Astrocyte of the hippocampus (primary cell): ENCODE results near the gene TANGO2.

Experiments
- DNase-seq: peaks from one replicate; pipeline ENCODE4 v3.0.0; 2011; ENCODE audit warnings: low read depth, low spot score

The TANGO2 gene

DNA sequence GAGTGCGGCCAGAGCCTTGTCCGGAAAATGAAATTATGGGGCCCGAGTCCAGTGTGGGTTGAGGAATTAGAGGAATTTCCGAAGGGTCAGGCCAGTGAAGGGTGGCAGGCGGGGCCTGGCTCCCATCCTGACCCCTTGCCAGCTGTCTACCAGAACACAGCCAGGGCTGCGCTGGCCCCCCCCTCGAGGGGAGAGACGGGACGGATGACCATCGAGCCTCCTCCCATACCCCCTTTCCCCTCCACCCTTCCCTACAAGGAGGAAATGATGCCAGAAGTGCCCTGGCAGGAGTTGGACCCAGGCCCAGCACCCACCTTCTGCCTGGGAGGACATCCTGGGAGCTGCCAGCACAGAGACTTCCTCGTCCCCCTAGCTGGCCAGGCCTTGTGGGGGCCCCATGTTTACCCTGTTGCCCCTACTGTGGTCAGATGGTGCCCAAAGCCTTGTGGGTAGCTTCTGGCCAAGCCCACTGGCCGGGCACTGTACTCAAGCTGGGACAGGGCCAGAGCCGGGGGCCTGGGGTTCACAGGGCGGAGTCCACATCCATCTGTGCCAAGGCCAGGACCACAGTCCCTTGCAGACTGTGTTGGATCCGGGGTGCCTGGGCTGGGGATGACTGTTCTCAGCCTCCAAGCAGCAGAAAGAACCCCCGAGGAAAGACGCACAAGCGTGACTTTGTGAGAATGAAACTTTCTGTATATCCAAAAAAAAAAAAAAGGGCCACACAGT is 25.1 kb upstream of the TANGO2 start:
- peak; percentile 52 for DNase-seq

DNA sequence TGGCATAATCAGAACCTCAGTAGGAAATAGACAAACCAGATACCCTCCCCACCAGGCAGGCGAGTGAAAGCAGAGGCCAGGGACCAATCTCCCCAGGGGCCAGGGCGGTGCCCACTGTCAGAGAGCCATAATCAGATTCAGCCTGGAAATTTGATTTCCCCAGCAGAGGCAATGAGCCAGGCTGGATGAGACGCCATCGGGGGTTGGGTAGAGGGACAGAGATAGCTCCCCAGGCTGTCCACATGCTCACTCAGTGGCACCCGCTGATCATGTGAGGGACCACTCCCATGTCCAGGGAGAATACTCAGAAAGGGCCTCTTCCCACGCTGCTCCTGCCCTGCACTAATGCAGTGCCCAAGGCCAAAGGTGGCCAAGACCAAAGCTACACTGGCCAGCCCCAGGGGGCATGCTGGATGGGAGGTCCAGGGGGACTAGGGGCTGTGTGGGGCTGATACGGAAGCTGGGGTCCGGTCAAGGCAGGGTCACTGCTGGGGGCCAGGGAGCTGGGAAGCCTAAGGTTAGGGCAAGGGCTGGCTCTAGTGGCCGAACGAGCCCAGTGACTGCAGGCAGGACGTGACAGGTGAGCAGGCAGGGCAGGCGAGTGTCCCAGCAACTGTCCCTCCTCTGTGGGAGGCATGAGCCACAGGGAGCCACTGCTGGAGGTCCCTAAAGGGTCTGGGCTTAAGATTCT is 24.1 kb upstream of the TANGO2 start:
- no peak for DNase-seq

DNA sequence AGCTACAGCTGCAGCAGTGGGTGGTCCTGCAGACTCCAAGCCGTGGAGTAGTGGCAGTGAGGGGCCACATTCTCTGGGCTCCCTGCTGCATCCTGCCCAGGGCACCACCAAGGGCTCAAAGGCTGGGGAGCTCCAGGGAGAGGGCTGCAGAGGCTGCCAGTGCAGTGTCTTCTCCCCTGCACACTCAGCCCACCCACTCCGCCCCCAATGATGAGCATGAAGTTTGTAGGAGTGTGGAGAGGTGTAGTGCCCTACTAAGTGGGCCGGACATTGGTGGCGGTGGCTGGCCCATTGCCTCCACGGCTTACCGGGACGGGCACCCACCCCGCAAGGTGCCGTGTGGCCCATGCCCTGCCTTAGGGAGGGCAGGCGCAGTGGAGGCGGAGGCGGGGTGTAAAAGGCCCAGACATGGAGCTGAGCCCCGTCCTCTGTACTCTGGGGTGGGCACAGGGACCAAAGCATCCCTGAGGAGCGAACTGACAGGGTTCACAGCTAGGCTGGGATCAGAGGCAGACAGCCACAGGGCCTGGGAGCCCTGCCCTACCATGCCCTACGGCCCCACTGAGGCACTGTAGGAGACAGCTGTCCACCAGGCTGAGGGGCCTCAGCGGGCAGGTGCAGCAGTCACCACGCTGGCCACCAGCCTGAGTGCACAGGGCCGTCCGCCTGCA is 23.2 kb upstream of the TANGO2 start:
- no peak for DNase-seq

DNA sequence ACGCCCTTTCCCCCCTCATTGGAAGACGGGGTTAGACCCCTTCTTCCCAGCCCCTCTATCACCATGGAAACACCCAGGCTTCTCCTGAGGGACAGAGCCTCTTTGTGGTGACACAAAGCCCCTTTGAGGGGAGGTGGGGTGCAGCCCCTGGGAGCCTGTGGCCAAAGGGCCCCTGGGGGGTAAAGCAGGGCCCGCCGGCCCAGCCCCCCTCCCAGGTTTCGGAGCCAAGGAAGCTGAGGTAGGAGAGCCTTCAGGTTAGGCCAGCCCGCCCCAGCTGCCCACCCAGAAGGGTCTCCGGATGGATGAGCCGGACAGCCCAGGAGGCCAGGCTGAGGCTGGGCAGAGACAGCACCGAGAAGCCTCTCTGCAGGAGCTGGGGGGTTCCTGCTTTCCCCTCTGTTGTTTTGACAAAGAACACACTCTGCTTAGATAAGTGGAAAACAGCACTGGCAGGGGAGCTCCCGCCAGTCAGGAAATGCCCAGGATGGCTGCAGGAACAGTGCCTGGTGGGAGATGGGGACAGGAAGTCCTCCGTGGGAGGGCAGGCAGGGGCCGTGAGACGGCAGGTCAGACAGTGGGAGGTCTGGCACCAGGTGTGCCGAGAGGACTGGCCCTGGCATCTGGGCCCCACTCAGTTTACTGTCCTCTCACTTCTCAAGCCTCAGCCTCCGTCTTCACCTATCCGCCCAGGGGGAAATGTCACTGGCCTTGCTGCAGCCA is 22.5 kb upstream of the TANGO2 start:
- DNase-seq: no peak

DNA sequence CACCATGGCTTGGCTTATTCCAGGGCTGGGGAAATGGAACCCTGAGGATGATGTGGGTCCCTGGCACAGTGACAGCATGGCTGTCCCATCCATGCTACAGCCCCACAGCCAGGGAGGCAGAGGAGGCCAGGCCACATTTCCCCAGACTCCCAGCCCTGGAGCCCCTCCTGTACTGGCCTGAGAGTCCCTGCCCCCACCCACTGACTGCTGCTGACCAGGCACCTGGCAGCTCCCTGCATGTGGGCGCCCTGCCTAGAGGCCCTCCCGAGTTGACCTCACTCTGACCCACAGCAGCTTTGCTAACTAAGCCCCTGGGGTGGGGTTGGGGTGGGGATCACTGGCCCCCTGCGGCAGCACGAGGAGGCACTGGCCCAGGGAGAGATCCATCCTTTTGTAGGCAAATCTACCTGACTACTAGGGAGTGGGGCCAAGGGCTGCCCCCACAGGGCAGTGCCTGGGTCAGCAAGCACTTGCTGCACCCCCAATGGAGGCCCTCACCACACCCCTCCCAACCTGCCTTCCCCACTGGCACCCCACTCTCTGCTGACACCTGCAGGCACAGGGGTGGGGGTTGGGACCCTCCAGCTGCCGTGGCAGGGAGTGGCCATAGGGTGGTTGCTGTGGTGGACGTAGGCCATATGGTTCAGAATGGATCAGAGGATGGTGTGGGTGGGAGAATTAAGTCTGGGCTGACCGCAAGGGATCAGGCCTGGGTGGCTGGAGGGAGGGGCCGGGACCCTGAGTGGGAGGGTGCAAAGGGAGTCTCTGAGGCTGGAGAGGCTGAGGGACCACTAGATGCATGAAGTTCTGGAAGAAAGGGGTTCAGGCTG is 21.7 kb upstream of the TANGO2 start:
- DNase-seq: no peak

DNA sequence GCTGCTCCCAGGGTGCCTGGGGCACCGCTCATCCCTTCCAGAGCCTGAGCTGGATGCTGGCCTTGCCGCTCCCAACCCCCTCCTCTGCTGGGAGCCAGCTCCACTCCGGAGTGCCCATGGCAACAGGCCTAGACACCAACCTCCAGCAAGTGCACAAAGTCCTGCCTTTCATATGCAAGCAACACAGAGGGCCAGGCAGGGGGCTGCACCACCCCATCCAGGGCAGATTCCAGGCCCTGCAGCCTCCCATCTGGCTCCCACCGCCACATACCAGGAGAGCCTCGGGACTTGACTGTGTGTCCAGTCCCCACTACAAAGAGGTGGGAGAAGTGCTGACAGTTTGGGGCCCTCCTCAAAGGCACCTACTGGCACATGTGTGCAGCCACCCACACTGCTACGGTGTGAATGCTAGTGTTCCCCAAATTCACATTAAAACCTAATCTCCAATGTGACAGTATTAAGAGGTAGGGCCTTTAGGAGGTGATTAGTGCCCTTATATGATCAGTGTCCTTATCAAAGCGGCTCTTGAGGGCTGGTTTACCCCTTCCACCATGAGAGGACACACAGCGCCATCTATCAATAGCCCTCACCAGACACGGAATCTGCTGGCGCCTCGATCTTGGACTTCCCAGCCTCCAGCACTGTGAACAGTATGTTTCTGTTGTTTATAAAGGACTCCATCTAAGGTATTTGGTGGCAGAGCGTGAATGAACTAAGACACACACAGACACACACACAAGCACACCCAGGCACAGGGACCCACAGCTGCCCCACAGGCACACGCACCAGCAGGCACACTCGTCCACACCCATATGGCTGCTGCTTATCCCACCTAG is 20.4 kb upstream of the TANGO2 start:
- DNase-seq: no peak

DNA sequence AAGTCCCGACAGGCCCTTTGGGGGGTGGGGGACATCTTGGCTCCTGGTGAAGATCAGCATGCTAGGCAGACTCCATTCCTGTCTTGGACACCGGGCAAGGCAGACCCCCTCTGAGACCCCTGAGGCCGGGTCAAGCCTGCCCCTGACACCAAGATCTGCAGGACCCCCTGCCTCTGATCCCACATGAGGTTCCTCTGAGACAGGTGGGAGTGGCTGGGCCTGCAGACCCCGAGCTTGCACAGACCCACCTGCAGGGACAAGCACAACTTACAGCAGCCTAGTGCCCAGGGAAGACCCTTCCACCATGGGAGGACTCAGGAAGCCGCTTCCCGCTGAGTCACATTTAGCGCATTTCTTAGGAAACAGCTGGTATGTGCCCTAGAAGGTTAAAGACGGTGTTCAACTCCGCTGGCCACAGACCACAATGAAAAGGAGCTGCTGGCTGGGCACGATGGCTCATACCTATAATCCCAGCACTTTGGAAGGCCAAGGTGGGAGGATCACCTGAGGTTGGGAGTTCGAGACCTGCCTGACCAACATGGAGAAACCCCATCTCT is 19.8 kb upstream of the TANGO2 start:
- no peak for DNase-seq

DNA sequence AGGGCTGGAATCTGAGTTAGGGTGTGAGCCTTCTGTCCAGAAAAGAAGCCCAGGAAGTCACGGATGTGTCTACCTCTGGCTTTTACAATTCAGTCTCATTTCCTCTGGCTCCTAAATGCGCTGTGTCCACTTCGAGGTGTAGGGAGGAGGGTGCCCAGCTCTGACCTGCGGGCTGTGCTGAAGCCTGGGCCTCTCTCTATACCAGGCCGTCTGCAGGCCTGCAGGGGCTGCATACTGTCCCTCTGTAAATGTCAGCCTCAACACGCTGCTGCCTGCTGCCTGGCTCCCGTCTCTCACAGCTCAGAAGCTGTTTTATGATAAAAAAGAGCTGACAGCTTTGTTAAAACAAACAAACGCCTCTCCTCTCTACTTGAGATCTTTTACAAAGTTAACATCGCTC is 18.8 kb upstream of the TANGO2 start:
- DNase-seq: no peak

DNA sequence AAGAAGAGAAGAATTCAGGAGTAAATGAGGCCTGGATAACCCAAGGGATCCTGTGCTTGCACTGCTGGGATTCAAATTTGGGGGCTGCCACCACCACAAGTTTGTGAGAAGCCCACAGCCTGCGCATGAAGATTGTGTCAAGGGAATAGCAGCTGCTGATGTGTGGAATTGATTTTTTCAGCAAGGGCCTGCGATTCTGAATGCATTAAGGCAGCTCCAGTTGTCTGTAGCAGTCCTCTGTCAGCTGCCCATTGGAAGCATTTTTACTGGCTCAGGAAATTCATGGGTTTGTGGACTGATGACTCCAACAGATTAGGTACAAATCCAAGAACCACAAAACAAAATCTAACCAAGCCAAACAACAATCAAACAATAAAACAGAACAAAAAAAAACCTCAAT is 18.3 kb upstream of the TANGO2 start:
- no peak for DNase-seq

DNA sequence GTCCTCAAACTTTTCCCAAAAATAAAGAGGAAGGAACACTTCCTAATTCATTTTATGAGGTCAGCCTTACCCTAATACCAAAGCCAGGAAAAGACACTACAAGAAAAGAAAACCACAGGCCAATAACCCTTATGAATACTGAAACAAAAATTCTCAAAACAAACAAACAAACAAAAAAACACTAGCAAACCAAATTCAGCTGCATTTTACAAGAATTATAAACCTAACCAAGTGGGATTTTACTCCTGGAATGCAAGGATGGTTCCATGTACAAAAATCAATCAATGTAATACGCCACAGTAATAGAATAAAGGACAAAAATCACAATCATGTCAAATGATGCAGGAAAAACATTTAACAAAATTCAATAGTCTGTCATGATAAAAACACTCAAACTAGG is 17.6 kb upstream of the TANGO2 start:
- no peak for DNase-seq

DNA sequence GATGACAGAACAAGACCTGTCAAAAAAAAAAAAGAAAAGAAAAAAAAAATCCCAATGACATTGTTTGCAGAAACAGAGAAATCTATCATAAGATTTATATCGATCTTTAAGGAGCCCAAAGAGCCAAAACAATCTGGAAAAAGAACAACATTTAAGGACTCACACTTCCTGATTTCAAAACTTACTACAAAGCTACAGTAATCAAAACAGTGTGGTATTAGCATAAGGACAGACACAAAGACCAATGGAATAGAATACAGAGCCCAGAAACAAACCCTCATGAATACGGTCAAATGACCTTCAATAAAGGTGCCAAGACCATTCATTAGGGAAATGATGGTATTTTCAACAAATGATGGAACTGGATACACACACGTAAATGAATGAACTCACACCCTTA is 16.4 kb upstream of the TANGO2 start:
- DNase-seq: no peak

DNA sequence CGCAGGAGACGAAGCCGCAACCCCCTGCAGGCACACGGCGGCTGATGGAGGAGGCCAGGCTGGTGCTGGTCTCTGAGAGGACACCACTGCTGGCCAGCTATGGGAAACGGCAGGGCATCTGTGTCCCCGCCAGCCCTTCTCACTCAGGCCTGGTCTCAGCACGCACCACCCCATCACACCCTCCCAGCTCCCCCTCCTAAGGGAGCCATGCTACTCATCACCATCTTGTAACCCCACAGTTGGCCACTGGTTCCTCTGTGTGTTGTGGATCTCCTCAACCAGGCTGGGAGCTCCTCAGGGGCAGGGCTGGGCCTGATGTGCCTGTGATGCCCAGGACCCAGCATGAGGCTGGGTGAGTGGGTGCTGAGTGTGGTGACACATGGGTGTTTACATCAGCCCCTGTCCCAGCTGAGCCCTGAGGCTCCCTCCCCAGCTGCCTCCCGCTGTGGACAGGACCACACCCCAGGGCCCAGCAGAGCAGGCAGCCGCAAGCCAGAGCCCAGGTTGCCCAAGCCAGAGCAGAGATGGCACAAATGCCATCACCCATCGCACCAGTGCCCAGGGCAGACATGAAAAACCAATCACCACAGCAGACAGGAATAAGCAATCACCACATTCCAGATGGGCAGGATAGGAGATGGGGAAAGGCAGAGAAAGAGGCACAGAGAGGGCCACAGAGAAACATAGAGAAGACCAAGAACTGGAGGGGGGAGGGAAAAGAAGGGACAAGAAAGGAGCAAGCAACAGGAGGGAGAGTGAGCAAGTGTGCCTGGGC is 12.5 kb upstream of the TANGO2 start:
- no peak for DNase-seq

DNA sequence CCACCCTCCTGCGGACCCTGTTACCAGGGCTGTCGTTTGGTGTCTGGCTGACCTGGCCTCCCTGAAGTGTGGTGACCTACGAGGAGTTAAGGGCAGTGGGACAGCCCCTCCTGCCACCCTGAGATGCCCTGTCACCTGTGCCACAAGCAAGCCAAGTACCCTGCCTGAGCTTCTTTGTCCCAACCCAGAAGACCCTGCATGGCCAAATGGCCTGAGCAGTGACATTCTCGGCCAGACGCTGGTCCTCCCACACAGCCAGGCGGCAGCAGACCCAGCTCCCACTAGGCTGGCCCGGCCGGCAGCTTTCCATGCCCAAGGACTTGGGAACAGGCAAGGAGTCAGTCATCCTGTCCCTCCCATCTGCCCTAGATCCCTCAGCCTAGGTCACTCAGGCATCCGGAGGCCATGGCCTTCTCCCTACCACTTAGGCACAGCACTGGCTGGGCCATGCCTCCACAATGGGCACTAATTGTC is 11.9 kb upstream of the TANGO2 start:
- DNase-seq: no peak

DNA sequence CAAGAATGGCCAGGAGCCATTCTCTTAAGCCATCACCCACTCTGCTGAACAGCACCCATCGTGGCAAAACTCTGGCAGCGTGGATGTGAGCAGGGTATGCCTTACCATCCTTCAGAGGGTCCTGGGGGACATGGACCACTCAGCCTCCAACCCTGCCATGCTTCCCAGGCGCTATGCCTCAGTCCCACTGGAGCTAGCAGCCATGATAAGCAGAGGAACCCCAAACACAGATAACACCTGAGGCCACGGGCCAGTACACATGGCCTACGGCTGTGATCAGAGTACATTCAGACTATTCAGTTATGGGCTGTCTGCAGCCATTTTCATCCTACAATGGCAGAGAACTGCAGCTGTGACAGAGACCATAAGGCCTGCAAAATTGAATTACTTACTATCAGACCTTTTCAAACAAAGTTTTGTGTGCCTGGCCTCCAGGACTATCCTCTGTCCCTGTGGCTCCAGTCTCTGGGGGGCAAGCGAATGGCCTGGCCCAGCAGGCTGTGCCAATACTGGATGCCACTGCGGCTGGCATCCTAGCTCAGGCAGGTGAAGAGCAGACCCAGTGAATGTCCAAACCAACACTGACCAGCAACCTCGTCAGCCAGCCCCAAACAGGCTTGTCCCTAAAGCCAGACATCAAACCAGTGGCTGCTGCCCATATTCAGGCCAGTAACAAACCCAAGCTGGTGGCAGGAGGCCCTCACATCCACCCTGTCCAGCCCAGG is 11.2 kb upstream of the TANGO2 start:
- no peak for DNase-seq

DNA sequence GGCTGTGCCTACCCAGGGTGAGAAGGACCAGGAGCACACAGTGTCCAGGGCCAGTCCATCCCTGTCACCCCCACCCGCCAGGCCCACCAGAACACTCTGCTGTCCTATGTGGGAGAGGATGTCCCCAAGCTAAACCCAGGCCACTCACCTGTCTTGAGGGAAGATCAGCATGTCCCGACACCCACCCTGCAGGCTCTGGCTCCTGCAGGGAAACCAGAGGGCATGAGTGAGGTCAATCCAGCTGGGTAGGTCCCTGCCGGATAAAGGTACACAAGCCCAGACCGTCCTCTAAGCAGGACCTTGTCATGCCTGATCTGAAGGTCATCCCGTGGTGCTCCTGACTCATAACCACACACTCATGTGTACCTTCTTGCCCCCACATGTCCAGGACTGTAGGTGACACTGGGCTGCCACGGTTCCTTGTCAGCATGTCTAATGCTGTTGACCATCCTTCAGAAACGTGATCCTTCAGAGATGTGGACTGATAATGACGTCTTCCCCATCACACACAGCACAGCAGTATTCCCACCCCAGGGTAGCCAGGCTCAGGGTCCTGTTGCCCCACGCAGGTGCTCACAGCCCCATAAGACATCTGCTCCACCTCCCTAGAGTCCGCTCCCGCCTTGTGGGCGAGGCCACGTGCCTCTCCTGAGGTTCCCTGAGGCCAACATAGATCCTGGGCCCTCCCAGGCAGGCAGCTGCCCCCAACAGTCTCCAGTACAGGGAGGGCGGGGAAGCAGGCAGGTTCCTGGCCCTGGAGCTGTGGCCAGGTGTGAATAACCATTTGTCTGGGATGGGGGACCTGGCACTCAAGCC is 10.4 kb upstream of the TANGO2 start:
- DNase-seq: no peak

DNA sequence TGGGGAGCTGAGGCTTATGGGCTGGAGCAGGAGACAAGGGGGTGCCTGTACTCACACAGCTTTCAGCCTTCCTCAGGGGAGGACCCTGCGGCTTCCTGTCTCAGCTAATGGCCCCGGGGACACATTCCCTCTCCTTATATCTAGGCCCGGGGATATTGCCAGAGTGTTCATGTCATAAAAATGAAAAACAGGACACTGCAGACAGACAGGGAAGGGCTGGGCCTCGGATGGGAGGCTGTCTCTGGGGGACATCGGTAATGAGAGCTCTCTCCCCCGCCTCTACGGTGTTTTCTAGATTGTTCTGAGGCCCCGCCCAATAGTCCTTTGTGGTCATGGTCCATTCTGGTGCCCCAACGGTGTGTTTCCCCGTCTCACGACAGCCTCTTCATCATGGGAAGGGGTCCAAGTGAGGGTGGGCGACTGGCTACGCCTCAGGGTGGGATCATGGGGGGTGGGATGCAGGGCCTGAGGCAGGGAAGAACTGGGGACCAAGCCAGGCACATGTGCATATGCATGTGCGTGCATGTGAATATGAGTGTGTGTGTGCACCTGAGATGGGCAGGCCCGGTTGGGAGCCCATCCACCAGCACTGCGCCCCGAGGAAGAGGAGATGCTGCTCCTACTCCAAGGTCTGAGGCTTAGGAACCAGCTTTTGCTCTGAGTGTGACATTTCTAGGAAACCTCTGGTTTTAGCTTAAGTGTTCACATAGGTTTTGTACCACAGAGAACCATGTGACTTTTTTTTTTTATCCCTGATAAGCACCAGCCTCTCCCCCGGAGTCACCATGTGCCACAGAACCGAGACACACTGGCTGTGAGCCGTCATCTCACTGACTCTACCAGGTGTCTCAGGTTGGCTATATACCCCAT is 9.6 kb upstream of the TANGO2 start:
- no peak for DNase-seq
